GM18951 (cell line): ENCODE results near the gene OR51Q1.

ENCODE experiments used
- POLR2A ChIP-seq: IDR thresholded peaks from 4 replicates; pipeline ENCODE4 v1.6.1; 2011; ENCODE audit warnings: mild to moderate bottlenecking; ENCODE audit not compliant: insufficient read length, insufficient read depth; ENCODE audit errors: extremely low read depth
- in situ Hi-C: fragments of 300-500 bp; cut with MboI; formaldehyde crosslinking; loops from one replicate; pipeline ENCODE4 v1.12.0; 2022; ENCODE audit warnings: low sequenced_read_pairs, mixed read lengths, inconsistent platforms; ENCODE audit not compliant: unreplicated experiment

OR51Q1 gene, protein sequence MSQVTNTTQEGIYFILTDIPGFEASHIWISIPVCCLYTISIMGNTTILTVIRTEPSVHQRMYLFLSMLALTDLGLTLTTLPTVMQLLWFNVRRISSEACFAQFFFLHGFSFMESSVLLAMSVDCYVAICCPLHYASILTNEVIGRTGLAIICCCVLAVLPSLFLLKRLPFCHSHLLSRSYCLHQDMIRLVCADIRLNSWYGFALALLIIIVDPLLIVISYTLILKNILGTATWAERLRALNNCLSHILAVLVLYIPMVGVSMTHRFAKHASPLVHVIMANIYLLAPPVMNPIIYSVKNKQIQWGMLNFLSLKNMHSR

DNA sequence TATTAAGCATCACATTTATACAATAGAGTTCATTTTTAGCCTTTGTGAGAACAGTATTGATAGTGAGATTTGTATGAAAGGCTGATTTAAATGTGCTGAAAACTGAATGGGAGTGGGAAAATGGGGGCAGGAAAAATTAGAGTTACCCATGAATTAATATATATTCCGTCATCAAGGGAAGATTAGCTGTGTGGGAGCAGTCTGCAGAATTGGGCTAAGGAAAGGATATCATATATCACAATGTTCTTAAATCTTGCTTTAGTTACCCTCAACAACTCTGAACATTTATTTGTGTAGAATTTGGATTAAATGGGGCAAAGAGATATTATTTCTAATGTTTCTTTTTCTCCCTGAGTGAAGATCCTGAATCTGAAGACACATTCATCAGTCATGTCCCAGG is at the start of gene OR51Q1:
OR51Q1 (plus strand) TSS at position 301 of the 400 bp plus-strand sequence; CDS start at position 391, 90 bp downstream.
- in situ Hi-C loops: no loop called here
- no peak for TF ChIP-seq POLR2A

DNA sequence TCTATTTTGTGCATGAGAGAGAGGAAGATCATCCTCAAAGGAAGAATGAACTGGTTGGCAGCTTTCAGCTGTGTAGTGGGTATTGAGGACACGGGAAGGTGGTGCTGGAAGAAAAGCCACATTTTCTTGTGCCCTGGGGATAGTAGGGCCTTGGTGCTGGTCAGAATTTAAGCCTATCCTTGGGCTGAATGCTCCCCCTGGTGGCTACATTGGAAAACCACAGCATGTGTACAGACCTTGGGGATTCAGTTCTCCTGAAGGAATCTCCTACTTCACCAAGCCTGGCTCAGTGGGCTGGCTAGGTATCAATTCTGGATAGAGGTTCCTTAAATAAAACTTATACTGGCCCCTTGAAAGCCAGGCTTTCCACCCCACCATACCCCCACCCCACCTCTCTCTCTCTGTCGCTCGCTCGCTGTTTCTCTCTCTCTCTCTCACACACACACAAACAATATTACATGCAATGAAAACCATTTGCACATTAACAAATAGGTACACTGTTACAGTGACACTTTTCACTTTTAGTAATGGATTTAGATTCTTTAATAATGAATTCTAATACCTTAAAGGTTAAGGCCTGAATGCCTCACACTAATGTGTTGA is 41.1 kb upstream of the OR51Q1 start:
- in situ Hi-C loops: loop anchor here (25.0 kb wide), 1 partner anchor 769 kb away; the partner anchor contains the start of gene TRIM68
- no peak for TF ChIP-seq POLR2A

DNA sequence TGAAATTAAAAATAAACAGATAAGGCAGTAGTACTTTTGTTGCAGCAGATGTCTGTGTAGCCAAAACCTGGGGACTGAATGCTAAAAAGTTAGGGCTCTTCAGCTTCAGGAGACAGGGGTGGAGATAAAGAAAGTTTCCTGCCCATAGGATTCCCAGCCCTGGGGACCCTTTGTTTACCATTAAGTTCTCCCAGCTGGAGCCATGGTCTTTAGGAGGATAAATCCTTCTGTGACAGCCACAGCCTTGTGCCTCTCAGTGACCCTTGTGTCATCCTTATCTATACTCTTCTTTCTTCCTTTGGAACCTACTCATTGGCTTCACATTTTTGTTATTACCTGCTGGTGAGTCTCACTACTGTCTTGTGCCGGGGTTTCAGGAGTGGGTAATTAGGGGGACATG is 38.3 kb upstream of the OR51Q1 start, which contains the start of gene OR51M1:
OR51M1 (plus strand) TSS at position 237 of the 400 bp plus-strand sequence. CDS start 5,587 bp downstream, outside the sequence.
- TF ChIP-seq POLR2A: no peak
- in situ Hi-C loops: loop anchor here (25.0 kb wide), 1 partner anchor 771 kb away; the partner anchor contains the start of gene TRIM68

DNA sequence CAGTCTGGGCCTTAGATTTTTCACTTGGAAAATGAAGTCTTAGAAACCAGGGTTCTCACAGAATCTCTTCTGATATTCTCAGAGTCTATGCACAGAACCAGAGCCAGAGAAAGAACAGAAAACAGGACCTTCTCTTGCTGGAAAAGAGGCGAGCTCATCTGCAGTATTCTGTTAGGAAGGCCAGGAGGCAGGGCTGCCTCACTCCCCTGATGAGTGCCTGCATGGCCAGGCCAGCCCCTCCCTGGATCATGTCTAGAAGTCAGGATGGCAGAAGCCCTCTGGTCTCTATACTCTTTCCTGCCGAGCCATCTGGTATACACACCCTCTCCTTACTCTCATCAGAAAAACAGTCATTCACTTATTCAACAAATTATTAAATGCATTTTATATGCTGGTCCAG is 37.6 kb upstream of the OR51Q1 start:
- in situ Hi-C loops: loop anchor here (25.0 kb wide), 1 partner anchor 772 kb away; the partner anchor contains the start of gene TRIM68
- TF ChIP-seq POLR2A: no peak

DNA sequence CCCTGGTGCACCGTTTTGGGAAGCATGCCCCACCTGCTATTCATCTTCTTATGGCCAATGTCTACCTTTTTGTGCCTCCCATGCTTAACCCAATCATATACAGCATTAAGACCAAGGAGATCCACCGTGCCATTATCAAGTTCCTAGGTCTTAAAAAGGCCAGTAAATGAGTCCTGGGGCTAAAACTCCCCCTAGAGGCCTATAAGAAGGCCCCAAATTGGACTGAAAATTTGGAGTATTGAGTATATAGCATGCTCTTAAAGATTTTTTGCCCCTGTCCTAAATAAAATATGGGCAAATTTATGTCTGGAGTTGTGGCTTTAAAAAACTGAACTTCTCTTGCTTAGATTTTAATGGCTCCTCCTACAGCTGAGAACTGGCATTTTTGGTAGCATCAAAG is 31.7 kb upstream of the OR51Q1 start:
- no peak for TF ChIP-seq POLR2A
- in situ Hi-C loops: loop anchor here (25.0 kb wide), 1 partner anchor 778 kb away; the partner anchor contains the start of gene TRIM68

DNA sequence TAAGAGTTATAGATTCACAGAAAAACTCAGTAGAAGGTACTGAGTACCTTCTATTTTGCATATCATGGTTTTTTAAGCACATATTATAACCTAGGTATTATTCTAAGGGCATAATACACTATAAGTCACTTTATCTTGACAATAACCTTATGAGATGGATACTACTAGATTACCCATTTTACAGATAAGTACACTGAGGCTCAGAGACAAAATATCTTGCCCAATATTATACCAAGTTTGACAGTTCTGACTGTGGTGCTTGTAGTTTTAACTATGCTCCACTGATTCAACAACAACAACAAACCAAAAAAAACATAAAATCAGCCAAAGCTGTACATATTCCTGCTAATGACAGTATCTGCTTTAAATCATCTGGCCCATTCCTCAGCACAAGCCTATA is 27.8 kb upstream of the OR51Q1 start:
- in situ Hi-C loops: loop anchor here (25.0 kb wide), 1 partner anchor 782 kb away; the partner anchor contains the start of gene TRIM68
- TF ChIP-seq POLR2A: no peak

DNA sequence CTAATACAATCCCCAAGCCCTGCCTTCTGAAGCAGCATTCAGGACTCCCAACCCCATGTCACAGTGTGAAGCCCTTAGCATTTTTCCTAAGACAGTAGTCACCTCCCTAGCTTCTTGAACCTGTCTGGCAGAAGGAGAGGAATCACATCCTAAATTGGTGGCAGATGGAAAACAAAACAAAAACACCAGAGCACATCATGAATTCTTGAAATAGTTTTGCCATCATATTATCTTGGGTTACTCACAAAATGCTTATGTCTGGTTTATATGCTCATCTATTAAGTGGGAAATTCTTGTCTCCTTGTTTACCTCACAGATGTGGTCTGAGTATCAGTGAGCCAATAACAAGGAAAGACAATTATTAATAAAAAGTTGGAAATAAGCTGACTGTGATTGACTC is 23.0 kb upstream of the OR51Q1 start:
- in situ Hi-C loops: loop anchor here (25.0 kb wide), 1 partner anchor 787 kb away; the partner anchor contains the start of gene TRIM68
- TF ChIP-seq POLR2A: no peak

DNA sequence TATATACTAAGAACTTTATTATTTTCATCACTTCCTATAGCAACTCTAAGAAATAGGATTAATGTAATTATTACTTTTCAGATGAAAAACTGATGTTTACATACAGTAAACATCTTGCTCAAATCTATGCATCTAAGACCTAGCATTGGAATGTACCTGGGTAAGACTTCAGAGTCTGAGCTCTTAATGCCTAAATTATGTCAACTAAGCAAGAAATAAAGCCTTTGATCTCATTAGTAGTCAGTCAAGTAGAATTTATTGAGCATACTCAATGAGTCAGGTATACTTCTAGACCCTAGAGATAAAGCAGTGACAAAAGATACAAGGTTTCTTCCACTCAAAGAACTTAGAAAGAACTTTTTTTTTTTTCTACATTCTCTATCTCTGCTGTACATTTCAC is 16.7 kb upstream of the OR51Q1 start:
- in situ Hi-C loops: no loop called here
- no peak for TF ChIP-seq POLR2A

DNA sequence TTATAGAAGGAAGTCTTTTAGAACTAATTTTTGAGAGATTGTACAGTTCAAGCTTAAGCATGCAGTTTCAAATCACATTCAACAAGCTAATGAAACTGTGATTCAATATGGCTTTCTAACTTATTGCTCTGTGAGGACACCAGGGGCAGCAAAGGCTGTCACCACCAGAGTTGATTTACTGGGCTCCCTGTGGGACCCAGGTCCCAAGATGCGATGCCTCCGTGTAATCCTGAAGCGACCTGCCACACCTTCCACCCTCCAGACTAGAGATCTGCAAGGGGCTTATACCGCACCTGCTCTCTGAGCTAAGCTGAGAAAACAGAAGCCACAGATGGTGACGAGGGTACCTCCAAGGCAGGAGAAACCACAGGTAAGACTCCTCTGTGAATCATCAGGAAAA is 918 bp upstream of the OR51Q1 start:
- in situ Hi-C loops: no loop called here
- TF ChIP-seq POLR2A: no peak

DNA sequence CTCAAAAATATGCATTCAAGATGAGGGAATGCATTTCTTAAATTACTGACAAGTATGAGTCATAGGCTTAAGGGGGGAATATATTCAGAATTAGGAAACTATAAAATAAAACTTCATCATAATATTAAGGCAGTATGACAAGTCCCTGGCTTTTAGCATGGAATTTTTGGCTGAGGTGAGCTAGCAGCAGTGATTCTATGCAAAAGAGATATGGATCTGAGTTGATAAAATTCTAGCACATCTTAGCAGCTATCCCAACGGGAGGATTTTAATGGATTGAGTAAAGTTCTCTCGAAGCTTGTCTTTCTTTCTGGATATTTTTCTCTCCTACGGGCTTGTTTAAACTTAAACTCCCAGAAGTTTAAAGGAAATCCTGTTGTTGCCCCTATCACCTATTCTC is 1.2 kb downstream of the OR51Q1 start:
- in situ Hi-C loops: no loop called here

DNA sequence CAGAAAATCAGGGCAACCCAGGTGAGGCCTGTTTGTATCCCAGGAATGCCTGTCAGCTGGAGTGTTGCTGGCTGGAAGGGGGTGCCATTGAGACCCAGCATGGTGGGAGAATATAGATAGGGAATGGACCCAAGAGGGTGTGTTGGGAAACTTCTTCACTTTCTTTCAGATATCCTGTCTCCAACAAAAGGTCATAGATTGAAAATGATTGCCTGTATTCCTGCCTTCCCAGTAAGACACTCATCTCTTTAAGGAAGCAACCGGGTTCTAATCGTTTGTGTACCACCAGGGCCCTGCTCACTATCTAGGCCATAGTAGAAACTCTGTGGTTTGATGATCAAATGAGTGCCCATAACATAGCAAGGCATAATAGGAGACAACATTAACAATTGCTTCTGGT is 19.5 kb downstream of the OR51Q1 start, which contains the start of gene OR51I1:
OR51I1 (minus strand) TSS at position 101 of the 400 bp plus-strand sequence; CDS start at position 101, 0 bp downstream.
- in situ Hi-C loops: no loop called here
- TF ChIP-seq POLR2A: no peak

More for the DNA sequence above, 1.2 kb downstream of the OR51Q1 start:
- TF ChIP-seq POLR2A: no peak

DNA sequence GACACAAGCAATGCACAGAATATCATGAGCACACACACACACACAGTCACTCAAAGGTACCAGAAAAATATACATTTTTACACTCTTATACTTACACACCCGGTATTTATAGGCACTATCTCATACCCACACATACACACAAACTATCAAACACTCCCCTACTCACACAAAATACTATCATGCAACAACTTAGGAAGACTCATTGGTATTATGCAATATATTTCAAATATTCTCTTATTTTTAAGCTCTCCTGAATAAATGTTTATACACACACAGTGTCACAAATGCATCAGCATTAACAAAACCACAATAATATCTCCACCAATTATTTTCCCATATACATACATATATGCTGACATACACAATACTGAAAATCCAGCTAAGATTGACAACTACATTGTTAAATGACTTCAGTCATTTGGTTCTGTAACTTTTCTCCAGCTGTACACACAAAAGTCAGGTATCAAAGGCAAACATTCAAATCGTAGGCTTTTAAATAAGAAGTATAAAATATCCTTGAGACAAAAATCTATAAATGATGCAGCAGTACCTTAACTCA is 22.0 kb downstream of the OR51Q1 start:
- TF ChIP-seq POLR2A: no peak
- in situ Hi-C loops: no loop called here

DNA sequence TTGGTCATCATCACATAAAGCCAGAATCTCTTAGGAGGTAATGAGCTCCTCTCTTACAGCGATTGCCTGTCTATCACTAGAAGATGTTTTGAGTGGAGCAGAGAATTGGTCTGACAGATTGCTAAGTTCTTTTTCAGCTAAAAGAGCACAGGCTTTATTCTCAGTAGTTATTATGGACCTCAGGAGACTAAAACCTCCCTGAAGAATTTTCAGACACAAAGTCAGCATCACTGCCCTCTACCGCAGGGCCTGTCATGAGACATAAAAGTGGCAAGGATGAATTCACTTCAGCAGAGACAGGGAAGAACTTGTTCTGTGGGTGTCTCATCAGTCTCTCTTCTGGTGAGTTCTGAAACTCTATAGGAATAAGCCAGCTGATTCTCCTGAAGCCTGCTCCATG is 27.1 kb downstream of the OR51Q1 start, which contains the start of gene OR51I2:
OR51I2 (plus strand) TSS at position 301 of the 400 bp plus-strand sequence. CDS start 4,166 bp downstream, outside the sequence.
- no peak for TF ChIP-seq POLR2A
- in situ Hi-C loops: no loop called here

DNA sequence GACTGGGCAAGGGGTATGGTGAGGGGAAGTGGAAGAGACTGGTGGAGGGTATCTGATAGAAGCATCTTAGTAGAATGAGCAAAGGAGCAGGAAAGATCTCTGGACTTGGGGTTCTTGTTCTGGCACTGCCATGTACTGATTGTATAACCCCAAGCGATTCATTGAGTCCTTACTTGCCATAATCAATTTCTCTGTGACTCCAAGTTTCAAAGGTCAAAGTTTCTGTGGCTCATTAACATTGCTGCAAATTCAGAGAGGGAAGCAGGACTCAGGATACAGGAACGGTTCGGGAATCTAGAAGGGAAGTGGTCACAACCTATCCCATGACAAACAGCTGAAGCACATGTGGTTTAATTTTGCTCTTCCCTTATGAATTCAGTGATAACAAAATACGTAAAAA is 27.5 kb downstream of the OR51Q1 start:
- in situ Hi-C loops: no loop called here
- TF ChIP-seq POLR2A: no peak
